SHP77 (cell line): ENCODE data around the gene CLEC3A.
"Not testable (repeated sequence)": the region's sequence is repeated elsewhere in the genome, so short reads cannot be mapped to it uniquely, and the experiment has no call there.

ENCODE experiments used
- DNase-seq, 2 experiments: peaks; one replicate each; lab custom pipeline; 2025; lab: John Stamatoyannopoulos, UW

Gene CLEC3A, protein sequence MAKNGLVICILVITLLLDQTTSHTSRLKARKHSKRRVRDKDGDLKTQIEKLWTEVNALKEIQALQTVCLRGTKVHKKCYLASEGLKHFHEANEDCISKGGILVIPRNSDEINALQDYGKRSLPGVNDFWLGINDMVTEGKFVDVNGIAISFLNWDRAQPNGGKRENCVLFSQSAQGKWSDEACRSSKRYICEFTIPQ

DNA sequence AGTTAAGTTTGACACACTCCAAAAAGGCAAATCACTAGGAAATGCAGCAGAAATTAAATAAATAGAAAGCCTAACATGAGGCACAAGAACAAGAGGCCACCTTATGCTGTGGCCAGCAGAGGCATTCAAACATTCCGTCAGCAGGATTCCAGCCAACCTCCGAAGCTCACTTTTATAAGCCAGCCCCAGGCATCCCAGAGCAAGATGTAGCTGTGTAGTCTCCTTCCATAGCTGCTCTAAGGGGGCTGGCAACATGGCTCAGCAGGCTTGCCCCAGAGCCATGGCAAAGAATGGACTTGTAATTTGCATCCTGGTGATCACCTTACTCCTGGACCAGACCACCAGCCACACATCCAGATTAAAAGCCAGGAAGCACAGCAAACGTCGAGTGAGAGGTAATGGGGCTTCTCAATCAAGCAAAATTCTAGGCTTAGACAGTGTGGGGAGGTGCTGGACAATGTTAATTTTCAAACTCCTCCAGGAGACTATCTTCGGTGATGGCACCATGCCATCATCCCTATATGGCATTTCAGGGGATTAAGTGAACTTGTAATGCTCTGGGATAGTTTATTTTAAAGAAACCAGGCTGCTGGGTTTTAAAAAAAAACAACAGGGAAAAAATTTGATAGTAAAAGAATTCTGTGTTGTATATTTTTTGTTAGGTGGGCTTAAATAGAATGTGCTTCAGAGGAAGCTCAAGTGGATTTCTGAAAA lies at the start of gene CLEC3A:
Gene CLEC3A (plus strand): TSS at position 202 of the 714 bp plus-strand sequence. CDS start 79 bp downstream, at position 281.
- DNase-seq: no peak

DNA sequence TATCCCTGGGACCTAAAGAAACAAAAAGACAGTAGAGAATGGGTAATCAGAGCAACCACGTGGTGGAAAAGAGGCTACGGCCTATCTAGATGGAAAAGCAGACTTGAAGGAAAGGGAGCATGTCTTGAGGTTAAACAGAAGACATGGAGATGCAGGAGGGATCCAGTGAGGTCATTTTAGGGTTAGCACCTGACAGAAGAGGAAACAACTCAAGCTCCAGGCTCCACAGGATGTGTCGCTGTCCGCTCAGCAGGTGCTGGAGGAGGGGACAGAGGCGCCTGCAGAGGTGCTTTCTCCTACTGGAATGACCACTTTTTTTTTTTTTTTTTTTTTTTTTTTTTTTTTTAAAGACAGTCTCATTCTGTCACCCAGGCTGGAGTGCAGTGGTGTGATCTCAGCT lies 47.5 kb upstream of the CLEC3A start:
- no peak for DNase-seq

DNA sequence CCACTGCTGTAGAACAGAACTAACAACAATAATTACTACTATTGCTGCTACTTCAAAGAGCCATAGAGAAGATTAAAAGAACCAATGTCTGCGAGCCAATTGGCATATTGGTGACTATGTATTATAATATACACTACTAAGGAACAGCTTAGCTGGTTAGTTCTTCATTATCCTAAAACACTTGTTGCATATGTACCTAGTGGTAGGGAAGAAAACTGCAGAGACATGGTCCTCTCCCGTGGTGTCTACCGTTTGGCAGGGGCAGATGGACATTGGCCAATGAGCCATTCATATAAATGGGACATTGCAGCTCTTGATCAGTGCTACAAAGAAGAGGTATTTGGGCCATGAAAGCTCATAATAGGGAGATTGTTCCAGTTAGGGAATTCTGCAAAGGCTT lies 46.4 kb upstream of the CLEC3A start:
- DNase-seq: no peak

DNA sequence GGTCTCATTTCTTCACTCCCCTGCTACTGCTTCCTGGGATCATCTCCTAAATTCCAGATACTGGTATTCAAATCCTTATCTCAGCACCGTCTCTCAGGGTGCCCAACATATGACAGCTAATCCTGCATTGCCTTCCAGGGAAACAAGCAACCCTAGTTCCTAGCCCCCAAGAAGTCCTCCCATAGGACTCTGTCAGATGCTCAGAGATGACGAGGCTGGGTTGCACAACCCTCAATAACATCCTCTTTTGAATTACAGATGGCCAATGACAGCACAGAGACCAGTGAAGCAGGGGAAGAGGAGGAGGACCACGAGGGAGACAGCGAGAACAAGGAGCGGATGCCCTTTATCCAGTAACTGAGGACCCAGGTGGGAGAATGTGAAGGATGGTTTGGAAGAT lies 45.0 kb upstream of the CLEC3A start:
- DNase-seq: no peak

DNA sequence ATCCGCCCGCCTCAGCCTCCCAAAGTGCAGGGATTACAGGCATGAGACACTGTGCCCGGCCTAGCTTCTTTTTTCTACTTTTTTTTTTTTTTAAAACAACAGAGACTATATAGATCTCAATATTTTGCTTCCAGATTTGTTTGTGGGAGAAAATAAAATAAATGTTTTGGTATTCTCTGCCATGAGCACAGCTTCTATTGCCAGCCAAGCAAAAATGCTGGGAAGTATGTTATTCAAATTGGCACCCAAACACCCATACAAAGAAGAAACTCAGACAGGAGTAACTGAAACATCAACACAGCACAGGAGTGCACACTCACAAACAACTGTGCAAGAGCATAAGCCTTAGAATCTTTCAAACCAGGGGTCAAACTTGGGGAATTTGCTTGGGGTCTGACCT lies 37.2 kb upstream of the CLEC3A start:
- no peak for DNase-seq

DNA sequence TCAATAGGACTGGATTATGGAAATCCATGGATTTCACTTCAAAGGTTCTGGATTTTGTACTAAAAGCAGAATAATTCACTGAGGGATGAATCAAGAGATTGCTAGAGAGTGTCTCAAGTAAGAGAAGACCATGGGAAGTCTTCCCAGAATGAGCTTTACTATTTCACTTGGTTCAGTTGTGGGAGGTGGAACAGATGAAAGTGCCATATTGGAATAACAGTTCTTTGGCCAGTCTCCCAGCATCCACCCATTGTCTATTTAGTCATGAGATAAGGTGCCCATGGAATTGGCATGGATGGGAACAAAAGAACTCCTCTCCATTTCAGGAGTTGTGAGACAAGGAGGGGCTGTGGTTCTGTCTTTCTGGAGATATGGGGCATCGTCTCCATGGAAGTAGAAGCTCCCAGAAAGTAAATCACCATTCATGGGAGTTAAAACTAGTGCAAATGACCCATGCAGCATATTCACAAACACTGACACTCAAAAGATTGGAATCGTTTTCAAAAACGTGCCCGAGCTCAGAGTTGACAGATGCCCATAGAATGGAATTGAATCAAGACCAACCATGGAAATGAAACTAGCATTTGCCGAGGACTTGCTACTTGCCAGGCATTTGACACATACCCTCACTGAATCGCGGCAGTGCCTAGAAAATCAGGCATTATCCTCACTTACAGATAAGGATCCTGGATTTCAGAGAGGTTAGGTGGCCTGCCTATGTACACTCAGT lies 36.2 kb upstream of the CLEC3A start:
- no peak for DNase-seq

DNA sequence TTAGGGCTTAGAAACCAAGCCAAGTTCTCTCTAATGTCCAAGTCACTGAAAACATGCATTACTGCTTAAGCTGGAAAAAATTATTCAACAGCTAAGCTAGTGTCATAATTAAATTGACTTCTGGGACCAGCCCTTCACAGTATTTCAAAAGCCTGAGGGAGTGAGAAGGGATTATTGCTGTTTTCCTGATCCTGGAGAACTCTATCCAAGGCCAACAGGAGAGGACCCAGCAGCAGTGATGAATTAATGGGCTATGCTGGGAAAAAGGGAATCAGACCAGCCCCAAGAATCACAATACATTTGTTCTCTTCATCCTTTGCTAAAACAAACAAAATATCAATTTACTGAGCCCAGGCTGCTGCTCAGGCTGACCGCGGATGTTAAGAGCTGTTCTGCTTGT lies 34.5 kb upstream of the CLEC3A start:
- no peak for DNase-seq

DNA sequence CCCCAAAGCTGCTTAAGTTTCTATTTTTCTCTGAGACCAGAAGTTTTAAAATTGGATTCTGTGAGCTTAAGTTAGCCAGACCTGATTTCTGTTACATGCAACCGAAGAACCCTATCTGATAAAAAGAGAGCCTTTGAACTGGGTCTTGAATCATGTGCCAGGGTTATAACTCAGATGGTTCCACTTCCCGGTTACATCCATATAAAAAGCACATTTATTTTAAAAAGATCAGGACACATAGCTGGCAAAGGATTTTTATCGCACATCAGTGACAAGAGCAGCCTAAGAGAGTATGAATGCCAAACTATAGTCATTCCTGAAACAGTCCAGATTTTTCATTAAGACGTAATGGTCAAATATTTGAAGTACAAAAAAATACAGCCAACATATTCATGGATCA lies 32.5 kb upstream of the CLEC3A start:
- DNase-seq: no peak

DNA sequence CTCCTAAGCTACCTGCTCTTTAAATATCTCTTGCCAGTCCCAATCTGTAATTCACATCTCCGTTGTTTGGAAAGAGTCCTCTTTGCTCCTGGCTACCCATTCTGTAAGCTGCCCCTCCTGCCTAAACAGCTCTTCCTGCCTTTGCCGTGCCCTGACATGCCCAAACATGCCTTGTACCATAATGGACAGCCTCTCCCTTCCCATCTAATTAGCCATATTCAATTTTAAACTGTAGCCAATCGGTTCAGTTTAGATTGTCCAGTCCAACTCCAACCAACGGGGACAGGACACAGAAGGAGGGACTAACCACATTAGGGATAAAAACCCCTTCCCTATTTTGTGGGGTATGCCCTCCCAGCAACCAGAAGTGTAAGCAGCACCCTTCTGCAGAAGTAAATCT lies 30.6 kb upstream of the CLEC3A start:
- no peak for DNase-seq

DNA sequence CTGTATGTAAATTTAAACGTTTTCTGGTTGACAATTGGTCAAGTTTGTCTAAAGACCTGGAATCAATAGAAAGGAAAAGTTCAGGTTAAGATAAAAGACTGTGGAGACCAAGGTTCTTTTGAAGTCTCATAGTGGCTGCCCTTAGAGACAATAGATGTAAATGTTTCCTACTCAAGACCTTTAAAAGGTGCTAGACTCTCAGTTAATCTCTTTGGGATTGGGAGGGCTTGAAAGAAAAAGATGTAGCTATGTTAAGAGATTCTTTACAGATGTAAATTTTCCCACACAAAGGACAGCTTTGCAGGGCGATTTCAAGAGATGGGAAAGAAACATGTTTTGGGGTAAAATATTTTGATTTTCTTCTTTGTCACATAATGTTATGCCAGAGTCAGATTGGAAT lies 30.0 kb upstream of the CLEC3A start:
- not testable (repeated sequence) for DNase-seq

DNA sequence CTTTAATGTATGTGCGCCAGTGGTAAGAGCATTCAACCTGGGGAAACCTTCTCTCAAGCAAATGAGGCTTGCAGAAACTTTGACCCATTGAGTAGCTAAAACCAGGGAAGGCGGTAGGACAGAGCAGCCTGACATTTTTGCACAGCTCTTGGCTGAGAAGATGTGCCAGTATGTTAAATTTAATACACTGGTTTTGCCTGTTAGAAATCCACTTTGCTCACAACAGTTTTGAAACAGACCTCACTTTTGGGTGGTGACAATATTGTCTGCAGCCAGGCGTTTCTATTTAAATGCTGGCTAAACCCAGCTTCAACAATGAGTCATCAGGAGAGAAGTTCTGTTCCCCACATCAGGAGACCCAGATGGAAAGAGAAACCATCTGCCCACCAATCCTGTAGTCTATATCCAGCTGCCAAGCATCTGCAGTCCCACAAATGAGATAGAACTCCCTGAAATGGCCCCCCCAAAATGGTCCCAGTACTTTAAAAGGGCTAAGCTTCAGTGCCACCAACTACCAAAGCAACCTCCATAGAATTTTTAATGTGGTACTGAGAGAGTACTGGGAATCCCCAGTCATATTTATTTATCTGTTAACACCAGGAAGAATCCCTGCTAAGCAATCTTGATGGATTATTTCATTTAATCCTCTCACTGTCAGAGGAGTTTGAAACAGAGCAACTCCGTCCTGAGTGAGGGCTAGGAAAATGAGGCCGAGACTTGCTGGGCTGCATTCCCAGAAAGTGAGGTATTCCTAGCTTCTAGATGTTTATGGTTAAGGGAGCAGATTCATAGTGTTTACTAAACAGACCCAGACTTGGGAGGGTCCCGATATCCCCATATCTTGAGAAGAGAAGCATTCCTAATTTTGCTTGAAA lies 29.0 kb upstream of the CLEC3A start:
- DNase-seq: no peak

DNA sequence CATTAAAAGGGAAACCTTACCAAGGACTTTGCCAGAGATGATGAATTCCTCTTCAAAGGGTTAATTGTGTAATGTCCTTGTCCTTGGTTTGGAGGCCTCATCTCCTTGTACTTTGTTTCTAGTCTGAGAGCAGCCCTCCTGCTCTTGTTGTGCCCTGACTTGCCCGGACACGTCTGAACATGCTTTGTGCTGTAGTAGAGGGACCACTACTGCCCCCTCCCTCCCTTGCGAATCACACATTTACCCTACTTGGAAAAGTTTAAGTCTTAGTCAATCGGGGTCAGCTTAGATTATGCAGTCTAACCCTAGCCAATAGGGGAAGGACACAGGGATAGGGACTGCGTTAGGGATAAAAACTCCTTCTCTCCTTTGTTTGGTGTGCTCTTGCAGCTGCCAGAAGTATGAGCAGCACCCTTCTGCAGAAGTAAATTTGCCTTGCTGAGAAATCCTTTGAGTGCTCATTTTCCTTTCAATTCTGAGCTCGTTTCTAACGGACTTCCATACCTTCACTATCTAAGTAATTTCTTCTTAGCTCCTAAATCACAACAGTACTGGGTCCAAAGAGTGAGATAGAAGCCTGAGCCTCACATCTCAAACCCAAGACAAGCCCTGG lies 26.4 kb upstream of the CLEC3A start:
- no peak for DNase-seq

DNA sequence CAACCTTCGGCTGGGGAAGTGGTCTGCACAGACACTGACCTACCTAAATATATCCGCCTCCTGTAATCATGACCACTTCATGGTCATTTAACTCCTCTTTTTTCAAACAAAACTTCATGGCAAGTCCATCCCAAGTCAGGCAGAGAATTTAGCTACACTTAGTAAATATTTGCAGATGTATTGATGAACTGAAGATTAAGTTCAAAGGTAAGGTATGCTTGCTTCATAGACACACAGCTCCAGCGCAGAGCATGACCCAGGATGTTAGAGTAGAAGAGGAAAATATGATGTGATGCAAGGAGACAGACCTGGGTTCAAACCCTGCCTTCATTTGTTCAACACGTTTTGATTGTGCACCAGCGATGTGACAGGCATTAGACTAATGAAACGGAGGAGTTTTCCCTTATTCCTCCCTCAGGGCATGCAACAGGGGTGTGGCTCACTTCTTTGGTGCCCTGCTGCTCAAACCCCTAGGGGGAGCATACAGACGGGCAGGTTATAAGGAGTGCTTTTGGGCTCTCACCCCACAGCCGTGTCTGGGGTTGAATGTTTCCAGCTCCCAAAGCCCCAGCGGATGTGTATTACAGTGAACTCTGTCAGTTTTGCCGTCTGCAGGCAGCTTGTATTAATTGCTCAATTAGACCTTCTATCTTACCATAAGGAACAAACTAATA lies 23.9 kb upstream of the CLEC3A start:
- no peak for DNase-seq

DNA sequence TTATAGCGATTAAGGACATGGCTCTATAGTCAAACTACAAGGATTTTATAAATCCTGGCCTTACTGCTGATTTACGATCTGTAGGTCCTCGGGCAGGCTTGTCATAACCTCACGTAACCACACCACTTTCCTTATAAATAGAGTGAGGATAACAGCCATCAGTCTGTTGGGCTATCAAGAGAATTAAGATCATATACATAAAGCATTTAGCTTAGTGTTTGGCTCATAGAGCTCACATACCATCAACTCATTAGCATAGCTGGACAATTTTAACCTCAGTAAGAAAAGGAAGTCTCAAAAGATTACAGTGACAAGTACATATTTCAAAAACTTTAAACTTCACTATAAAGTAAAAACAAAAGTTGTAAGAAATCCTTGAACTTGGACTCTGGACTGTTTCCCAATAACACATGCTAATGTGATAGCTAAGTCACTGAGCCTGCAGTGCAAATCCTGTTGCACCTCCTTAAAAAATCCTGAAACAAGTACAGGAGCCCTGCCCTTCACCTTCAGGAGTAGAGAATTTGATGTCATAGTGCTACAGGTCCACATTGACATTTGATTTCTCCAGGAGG lies 20.8 kb upstream of the CLEC3A start:
- no peak for DNase-seq

DNA sequence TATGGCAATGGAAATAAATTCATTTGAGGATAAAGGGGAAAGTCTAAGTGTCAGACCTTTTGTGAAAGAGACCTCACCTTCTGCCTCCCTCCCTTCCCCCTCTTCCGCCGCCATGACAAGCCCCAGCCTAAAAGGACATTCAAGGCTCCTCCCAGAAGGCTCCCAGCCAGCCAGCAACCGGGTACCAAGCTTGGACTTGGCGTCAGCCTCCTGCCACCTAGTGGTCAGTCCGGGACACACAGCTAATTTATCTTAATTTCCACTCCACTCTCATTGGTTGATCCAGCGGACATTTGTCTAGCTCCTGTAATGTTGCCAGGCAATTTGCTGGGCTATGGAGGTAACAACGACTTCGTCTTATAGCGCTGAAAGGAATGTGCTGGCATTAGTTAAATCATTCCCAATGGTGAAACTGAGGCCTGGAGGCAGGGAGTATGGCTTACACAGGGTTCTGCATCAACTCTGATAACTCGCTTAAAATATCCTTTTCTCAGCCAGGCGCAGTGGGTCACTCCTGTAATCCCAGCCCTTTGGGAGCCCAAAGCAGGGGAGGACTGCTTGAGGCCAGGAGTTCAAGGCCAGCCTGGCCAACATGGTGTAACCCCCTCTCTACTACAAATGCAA lies 19.3 kb upstream of the CLEC3A start:
- DNase-seq: peak; percentile 81 to 92

DNA sequence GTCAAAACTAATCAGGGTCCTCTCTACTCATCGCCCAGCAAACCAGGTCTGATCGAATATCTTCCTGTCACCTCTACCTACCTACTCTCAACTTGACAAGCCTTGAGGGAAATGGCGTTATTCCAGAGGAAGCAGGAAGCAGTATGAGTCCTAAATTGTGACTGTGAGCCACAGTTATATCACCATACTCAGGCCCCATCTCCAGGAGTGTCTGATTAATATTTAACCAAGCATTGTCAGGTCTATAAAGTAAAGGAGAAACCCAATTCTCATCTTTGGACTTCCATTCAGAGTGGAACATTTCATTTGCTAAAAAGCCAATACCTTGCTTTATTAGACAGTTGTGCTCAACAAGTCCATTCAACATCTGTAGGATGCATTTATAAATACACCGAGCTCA lies 17.8 kb upstream of the CLEC3A start:
- DNase-seq: no peak

DNA sequence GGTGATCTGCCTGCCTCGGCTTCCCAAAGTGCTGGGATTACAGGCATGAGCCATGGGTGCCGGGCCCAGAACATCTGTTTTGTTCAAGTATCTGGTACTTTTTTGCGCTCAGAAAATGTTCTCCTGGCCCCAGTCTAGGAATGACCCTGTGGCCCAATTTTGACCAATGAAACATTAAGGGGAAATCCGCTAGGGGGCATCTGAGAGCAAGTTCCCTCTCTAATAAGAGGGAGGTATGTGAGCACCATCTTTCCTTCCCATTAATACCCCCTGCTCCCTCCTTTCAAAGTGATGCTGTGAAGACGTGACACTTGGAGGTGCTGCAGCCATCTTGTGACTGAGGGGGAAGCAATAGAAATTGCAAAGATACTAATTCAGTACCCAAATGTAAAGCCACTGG lies 16.5 kb upstream of the CLEC3A start:
- DNase-seq: no peak

DNA sequence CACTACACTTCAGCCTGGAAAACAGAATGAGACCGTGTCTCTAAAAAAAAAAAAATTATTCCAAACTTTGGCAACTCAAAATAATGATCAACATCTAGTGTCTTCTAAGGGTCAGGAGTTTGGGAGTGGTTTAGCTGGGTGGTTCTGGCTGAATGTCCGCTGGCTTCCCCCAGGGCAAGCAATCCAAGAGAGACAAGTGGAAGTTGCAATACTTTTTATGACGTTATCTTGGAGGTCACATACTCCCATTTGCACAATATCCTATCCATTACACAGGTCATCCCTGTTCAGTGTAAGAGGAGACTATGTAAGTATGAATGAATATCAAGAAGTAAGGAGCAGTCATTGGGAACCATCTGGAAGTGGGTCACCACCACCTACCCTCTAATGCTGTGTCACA lies 15.2 kb upstream of the CLEC3A start:
- DNase-seq: no peak

DNA sequence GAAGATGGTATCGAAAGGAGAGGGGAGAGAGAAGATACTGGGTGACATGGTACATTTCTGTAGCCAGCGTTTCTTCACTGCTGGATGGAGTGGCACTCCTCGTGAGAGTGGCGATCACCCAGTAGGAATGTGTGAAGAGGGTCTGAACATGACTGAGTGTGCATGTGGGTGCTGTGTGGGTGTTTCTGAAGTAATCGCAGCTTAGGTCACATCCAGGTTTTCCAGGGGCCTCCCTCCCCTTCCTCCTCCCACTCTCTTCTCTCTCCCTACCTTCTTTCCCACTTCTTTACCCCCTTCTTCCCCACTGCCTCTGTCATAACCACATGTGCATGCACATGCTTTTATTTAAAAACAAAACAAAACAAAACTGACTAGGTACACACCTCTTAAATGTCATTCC lies 1.8 kb downstream of the CLEC3A start:
- no peak for DNase-seq

DNA sequence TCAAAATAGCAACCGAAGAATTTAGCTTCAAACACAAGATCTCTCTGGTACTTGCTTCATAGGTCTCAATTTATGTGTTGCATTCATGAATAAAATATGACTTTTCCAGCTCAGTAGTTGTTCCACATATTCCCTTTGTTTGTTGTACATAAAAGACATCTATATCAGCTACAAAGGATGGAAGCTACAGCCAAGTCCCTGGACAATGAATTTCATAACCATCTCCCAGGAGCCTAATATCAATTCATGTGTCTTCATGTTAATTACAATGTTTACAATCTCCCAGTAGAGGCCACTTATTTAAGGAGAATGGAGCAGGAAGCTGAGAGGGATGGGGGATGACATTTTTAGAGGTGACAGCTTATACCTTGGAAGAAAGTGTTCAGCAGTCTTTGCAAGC lies 3.3 kb downstream of the CLEC3A start:
- DNase-seq: no peak

DNA sequence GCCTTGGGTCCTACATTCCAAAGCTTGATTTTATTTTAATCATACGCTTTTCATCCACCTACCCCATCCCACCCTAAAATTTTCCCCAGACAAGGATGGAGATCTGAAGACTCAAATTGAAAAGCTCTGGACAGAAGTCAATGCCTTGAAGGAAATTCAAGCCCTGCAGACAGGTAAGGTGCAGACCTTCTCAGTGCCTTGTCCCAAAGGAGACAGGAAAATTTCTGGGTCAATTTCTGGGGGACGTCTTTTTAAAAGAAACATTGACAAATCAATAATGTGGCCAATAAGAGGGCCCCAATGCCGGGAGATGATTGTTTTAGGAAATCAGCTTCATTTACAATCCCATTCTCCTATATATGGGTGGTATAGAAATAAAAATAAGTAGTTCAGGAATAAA lies 5.7 kb downstream of the CLEC3A start:
- no peak for DNase-seq
